Mucosa of descending colon (tissue), 3 donors: ENCODE measurements around the gene C20orf202. TPM values are rescaled to one million over a fixed set of nuclear protein-coding genes. Genes with fewer than 3 reads are reported as not detected.
A peak's percentile ranks its signal among the peaks of the same experiment; 100 is the strongest.

Experiments
- ATAC-seq: fragments of 200-7000 bp; cut with Tn5 transposase; one replicate; pipeline ENCODE4 v1.9.1; 2020; ENCODE audit warnings: mild to moderate bottlenecking, moderate library complexity
- DNase-seq, 3 donors: peaks; one replicate each; pipeline ENCODE4 v3.0.0-alpha.2; 2020
- H3K36me3 ChIP-seq: fragments of 200-600 bp; one replicate; pipeline ENCODE4 v1.8.0; 2021; ENCODE audit warnings: low read depth, mild to moderate bottlenecking
- H3K4me1 ChIP-seq: fragments of 200-600 bp; one replicate; pipeline ENCODE4 v1.8.0; 2021; ENCODE audit warnings: low read depth, mild to moderate bottlenecking
- H3K4me3 ChIP-seq: fragments of 200-600 bp; one replicate; pipeline ENCODE4 v1.8.0; 2021; ENCODE audit warnings: mild to moderate bottlenecking
- H3K9me3 ChIP-seq: fragments of 200-600 bp; one replicate; pipeline ENCODE4 v1.8.0; 2021; ENCODE audit warnings: mild to moderate bottlenecking
- CTCF ChIP-seq: fragments of 200-600 bp; IDR thresholded peaks from one replicate; pipeline ENCODE4 v1.8.0; 2022; ENCODE audit warnings: antibody characterized with exemption, mild to moderate bottlenecking
- intact Hi-C, 2 donors: fragments of 100-400 bp; cut with DNase I in 1 of 2; cut with micrococcal nuclease in 1 of 2; formaldehyde crosslinking; loops; one replicate each; pipeline versions ENCODE4 v1.11.0 to v1.11.1; 2022; cut with DNase I, micrococcal nuclease
- total RNA-seq, 3 donors: library from RNA; stranded (reverse); fragmentation: NEBNext Ultra II Directional in 2 of 3; extraction: Animal tissue kit (Norgen Biotek cat#: 25700) in 2 of 3; gene quantifications; one replicate each; pipeline versions ENCODE4 v1.2.1 to v1.2.4, GENCODE V29; 2021 to 2023
- donor health status: DM: no; HTN: no; CAD: no; lungs with moderate emphysema.
- donor health status: DM: no; HTN: no; CAD: no.
- donor health status: DM: no; HTN: yes; CAD: no.

C20orf202 gene
- total RNA-seq, 3 donors from 2014 or later = 0.23 to 0.48 TPM; not detected in 1

- Histone ChIP-seq H3K4me1 (no peaks in the 10 kb centered on the region), H3K36me3 (no peaks in the 10 kb centered on the region), H3K4me3 (no peak overlapping the region), H3K9me3 (no peaks in the 10 kb centered on the region)
- no peak for DNase-seq
- peak; percentile 28 for ATAC-seq
- intact Hi-C loops = no loop called here
- no peak for TF ChIP-seq CTCF
Observed at GRCh38 chr20:1177680-1178079, 25.6 kb upstream of the C20orf202 start.

- Histone ChIP-seq H3K4me3 (no peak overlapping the region), H3K9me3 (no peaks in the 10 kb centered on the region), H3K36me3 (no peaks in the 10 kb centered on the region), H3K4me1 (no peaks in the 10 kb centered on the region)
- no peak for ATAC-seq
- no peak for TF ChIP-seq CTCF
- intact Hi-C loops = no loop called here
- no peak for DNase-seq
Observed at GRCh38 chr20:1178103-1178502, 25.2 kb upstream of the C20orf202 start.

GRCh38 chr20:1178623-1179022 lies 24.6 kb upstream of the C20orf202 start:
- Histone ChIP-seq H3K4me1 (no peaks in the 10 kb centered on the region), H3K36me3 (no peaks in the 10 kb centered on the region), H3K9me3 (no peaks in the 10 kb centered on the region), H3K4me3 (no peak overlapping the region)
- ATAC-seq = no peak
- no peak for DNase-seq
- intact Hi-C loops = no loop called here
- no peak for TF ChIP-seq CTCF

GRCh38 chr20:1180949-1181348 lies 22.3 kb upstream of the C20orf202 start:
- intact Hi-C loops = no loop called here
- TF ChIP-seq CTCF = no peak
- Histone ChIP-seq H3K4me3 (no peak overlapping the region), H3K36me3 (no peaks in the 10 kb centered on the region), H3K4me1 (peaks cover 7% of the 10 kb centered on the region), H3K9me3 (no peaks in the 10 kb centered on the region)
- ATAC-seq (no peak), DNase-seq (no peak)

- ATAC-seq = no peak
- intact Hi-C loops = no loop called here
- no peak for DNase-seq
- no peaks in the 10 kb centered on the region for H3K36me3 ChIP-seq
- no peak overlapping the region for H3K4me3 ChIP-seq
- H3K9me3 ChIP-seq = no peaks in the 10 kb centered on the region
- TF ChIP-seq CTCF = no peak
- peaks cover 7% of the 10 kb centered on the region for H3K4me1 ChIP-seq
Observed at GRCh38 chr20:1182106-1182505, 21.1 kb upstream of the C20orf202 start.

GRCh38 chr20:1183153-1183552 lies 20.1 kb upstream of the C20orf202 start:
- H3K9me3 ChIP-seq = no peaks in the 10 kb centered on the region
- H3K36me3 ChIP-seq = no peaks in the 10 kb centered on the region
- TF ChIP-seq CTCF = no peak
- intact Hi-C loops = no loop called here
- no peak for DNase-seq
- peaks cover 13% of the 10 kb centered on the region for H3K4me1 ChIP-seq
- H3K4me3 ChIP-seq = no peak overlapping the region
- no peak for ATAC-seq
